OCI-LY7 (cell line): ENCODE results near the gene CD79A. TPM values are rescaled to one million over a fixed set of nuclear protein-coding genes. Genes with fewer than 3 reads are reported as not detected.

Experiments
- BruUV-seq: library from RNA; stranded (reverse); fragments of 400-500 nt; replicated peaks from 2 replicates; lab custom pipeline; 2021; lab: Mats Ljungman, UMichigan
- CTCF ChIA-PET: fragments of 300-600 bp; sonication (Branson Sonifier 250); formaldehyde crosslinking; loops from one replicate; lab custom pipeline; 2022; ENCODE audit warnings: antibody characterized with exemption; ENCODE audit not compliant: unreplicated experiment; lab: Charles Lee
- POLR2A ChIA-PET: fragments of 300-600 bp; sonication (Branson Sonifier 250); formaldehyde crosslinking; loops from one replicate; lab custom pipeline; 2022; ENCODE audit warnings: antibody characterized with exemption; lab: Charles Lee
- DNase-seq: peaks from one replicate; pipeline ENCODE4 v3.0.0-alpha.2; 2015; ENCODE audit warnings: low spot score
- H2AFZ ChIP-seq: fragments of 200-600 bp; sonication (generic), shearing (Covaris generic); 2 replicates; pipeline ENCODE4 v1.6.1; 2014; ENCODE audit warnings: mild to moderate bottlenecking, antibody characterized with exemption, low read length, moderate library complexity
- H3K27ac ChIP-seq: fragments of 200-600 bp; sonication (generic); 2 replicates; pipeline ENCODE4 v1.5.1; 2014; ENCODE audit warnings: mixed run types, low read depth, mild to moderate bottlenecking, moderate library complexity, low read length, inconsistent platforms; ENCODE audit not compliant: poor library complexity, severe bottlenecking
- H3K36me3 ChIP-seq: fragments of 200-600 bp; sonication (generic); 2 replicates; pipeline ENCODE4 v1.6.1; 2014; ENCODE audit warnings: mild to moderate bottlenecking, antibody characterized with exemption, low read length, moderate library complexity, mixed read lengths; ENCODE audit not compliant: insufficient read depth
- H3K4me1 ChIP-seq: fragments of 200-600 bp; sonication (generic); 2 replicates; pipeline ENCODE4 v1.5.1; 2014; ENCODE audit warnings: mild to moderate bottlenecking, low read length; ENCODE audit not compliant: insufficient read depth, poor library complexity, severe bottlenecking
- H3K4me2 ChIP-seq: fragments of 200-600 bp; sonication (generic); 2 replicates; pipeline ENCODE4 v1.6.1; 2014; ENCODE audit warnings: mild to moderate bottlenecking, low read length
- H3K4me3 ChIP-seq: fragments of 200-600 bp; sonication (generic); 2 replicates; pipeline ENCODE4 v1.5.1; 2014; ENCODE audit warnings: mild to moderate bottlenecking, low read depth, low read length; ENCODE audit not compliant: poor library complexity, severe bottlenecking
- H3K79me2 ChIP-seq: fragments of 200-600 bp; sonication (generic); 2 replicates; pipeline ENCODE4 v1.6.1; 2016; ENCODE audit warnings: low read depth, mild to moderate bottlenecking, low read length, moderate library complexity, mixed read lengths; ENCODE audit not compliant: insufficient read depth
- H3K9me2 ChIP-seq: fragments of 200-600 bp; sonication (generic); 2 replicates; pipeline ENCODE4 v1.6.1; 2016; ENCODE audit warnings: mild to moderate bottlenecking, low read length, mixed read lengths; ENCODE audit not compliant: insufficient read depth
- H3K9me3 ChIP-seq: fragments of 200-600 bp; sonication (generic); 2 replicates; pipeline ENCODE4 v1.6.1; 2014; ENCODE audit warnings: mild to moderate bottlenecking, mixed run types, low read length, mixed read lengths
- H4K20me1 ChIP-seq: fragments of 200-600 bp; sonication (generic); 2 replicates; pipeline ENCODE4 v1.6.1; 2014; ENCODE audit warnings: mild to moderate bottlenecking, antibody characterized with exemption, low read length, moderate library complexity, mixed read lengths; ENCODE audit not compliant: insufficient read depth
- EZH2phosphoT487 ChIP-seq: fragments of 200-600 bp; sonication (generic); IDR thresholded peaks from 2 replicates; pipeline ENCODE4 v1.6.1; 2018; ENCODE audit warnings: low read depth, borderline replicate concordance, mild to moderate bottlenecking, mixed run types, antibody characterized with exemption, low read length, moderate library complexity, mixed read lengths
- intact Hi-C: fragments of 100-400 bp; cut with micrococcal nuclease; formaldehyde crosslinking; loops from one replicate; pipeline ENCODE4 v1.10.0; 2022; ENCODE audit not compliant: unreplicated experiment
- total RNA-seq, 2 experiments: library from RNA; depleted of rRNA in 1 of 2; stranded (reverse); fragments of >200 nt in 1 of 2; shearing (Covaris generic) in 1 of 2; gene quantifications; 2 replicates each; pipeline ENCODE4 v1.2.3, GENCODE V29; 2014 to 2022
- TF ChIP-seq, protein P1 (sequence below): fragments of 200-600 bp; sonication (generic); conservative IDR thresholded peaks from 2 replicates; pipeline ENCODE4 v1.5.1; 2014; ENCODE audit warnings: mild to moderate bottlenecking, antibody characterized with exemption, low read length, moderate library complexity, mixed read lengths

Gene CD79A
- total RNA-seq, 2 experiments from 2014 or later = 1,094 to 1,195 TPM

DNA sequence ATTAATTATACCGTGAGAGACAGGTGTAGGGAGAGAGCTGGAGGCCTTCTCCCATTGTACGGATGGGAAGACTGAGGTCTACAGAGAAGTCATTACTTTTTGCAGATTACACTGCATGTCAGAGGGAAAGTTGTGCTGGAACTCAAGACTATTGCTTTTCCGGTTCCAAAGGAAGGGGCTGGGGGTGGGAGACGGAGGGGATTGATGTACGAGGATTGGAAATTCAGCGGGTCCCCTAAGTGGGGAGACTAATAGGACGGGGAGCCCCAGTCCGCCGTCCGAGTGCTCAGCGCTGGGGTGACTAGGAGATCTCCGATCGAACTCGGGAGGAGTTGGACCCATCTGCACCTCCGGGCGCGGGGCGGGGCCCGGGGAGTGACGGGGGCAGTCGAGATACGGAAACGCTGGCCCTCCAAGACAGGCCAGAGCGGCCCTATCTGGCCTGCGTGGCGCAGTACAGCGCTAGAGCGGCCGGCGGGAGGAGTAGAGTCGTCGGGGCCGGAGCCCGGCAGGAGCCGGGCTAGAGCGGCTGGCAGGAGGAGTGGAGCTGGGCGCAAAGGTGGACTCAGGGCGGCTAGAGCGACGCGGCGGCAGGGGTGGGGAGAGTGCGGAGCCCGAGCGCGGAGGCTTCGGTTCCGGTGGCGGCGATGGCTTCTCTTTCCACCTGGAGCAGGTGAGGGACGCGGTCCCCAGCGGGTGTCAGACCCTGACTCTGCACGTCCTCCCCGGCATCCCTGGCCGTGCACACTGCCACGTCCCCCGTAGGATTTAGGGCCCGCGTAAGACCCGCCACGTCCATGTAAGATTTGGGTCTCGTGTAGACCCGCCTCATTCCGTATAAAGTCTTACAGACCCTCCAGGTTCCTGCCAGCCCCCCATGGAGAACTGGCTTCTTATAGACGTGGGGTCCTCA is 7.0 kb downstream of the CD79A start:
- H3K9me3 ChIP-seq = no peaks in the 10 kb centered on the region
- no TSS peak for BruUV-seq
- H3K79me2 ChIP-seq = peaks cover 49% of the 10 kb centered on the region
- no peak overlapping the region for H2AFZ ChIP-seq
- peaks cover 61% of the 10 kb centered on the region for H3K36me3 ChIP-seq
- CTCF ChIA-PET = interaction anchor here (0.6 kb wide), 1 partner anchor 487 kb away, joined by 3 read pairs; no protein-coding TSS in a partner anchor
- peak overlapping the region; percentile 97 for H3K4me3 ChIP-seq
- TF ChIP-seq, protein P1, sequence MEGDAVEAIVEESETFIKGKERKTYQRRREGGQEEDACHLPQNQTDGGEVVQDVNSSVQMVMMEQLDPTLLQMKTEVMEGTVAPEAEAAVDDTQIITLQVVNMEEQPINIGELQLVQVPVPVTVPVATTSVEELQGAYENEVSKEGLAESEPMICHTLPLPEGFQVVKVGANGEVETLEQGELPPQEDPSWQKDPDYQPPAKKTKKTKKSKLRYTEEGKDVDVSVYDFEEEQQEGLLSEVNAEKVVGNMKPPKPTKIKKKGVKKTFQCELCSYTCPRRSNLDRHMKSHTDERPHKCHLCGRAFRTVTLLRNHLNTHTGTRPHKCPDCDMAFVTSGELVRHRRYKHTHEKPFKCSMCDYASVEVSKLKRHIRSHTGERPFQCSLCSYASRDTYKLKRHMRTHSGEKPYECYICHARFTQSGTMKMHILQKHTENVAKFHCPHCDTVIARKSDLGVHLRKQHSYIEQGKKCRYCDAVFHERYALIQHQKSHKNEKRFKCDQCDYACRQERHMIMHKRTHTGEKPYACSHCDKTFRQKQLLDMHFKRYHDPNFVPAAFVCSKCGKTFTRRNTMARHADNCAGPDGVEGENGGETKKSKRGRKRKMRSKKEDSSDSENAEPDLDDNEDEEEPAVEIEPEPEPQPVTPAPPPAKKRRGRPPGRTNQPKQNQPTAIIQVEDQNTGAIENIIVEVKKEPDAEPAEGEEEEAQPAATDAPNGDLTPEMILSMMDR = no peak
- no peak for TF ChIP-seq EZH2phosphoT487
- H3K9me2 ChIP-seq = no peaks in the 10 kb centered on the region
- peaks cover 74% of the 10 kb centered on the region for H3K4me1 ChIP-seq
- intact Hi-C loops = loop anchor here (2.0 kb wide), 1 partner anchor 25 kb away; no protein-coding TSS in a partner anchor
- H4K20me1 ChIP-seq = no peaks in the 10 kb centered on the region
- peak overlapping the region; percentile 100 for H3K27ac ChIP-seq
- POLR2A ChIA-PET = interaction anchor here (0.6 to 1.2 kb wide), 5 partner anchors 9 to 62 kb away, joined by 3 to 6 read pairs (median 3); no protein-coding TSS in a partner anchor
- DNase-seq = peak; percentile 98
- peak overlapping the region; percentile 99 for H3K4me2 ChIP-seq

DNA sequence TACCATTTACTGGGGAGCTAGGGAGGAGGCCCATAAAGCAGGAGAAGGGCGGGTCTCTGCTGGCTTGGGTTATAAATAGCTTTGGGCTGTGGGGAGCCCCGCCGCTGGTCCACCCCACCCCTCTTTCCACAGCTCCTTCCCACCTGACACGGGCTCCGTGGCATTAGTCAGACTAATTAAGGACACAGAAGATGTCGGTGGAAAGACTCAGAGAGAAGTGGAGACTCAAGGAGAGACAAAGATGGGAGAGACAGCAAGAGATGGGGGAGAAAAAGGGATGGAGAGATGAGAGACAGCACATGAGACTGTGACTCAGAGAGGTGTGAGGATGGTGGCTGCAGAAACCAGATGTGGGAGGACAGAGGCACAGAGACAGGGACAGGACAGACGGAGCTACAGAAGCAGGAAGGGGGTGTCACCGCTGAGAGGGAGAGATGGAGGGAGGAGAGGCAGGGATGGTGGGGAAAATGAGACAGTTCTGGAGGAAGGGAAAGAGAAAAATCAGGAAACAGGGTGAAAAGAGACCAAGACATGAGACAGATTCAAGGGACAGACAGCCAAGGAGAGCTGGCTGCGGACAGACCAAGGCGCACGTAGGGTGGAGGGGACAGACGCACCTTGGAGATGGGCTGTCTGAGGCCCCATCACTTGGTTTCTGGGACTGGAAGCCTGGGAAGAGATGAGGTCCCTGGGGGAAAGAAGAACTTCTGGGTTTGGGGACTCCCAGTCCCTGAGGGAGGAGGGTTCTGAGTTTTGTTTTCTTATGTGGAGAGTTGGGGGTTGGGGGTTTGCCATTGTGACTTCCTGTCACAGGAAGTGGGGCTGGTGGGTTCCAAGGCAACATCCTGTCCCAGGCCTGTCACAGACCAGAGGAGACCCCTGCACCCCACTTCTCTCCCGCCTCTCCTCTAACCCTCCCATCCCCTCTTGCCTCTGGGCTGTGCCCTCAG is 10.0 kb downstream of the CD79A start:
- peak overlapping the region; percentile 99 for H3K4me2 ChIP-seq
- no TSS peak for BruUV-seq
- peaks cover 64% of the 10 kb centered on the region for H3K36me3 ChIP-seq
- ChIA-PET POLR2A (interaction anchor here (0.7 to 3.6 kb wide), 6 partner anchors 10 to 60 kb away, joined by 3 to 18 read pairs (median 6); partner anchors contain the start of genes CD79A and RPS19), CTCF (interaction anchor here (0.9 to 1.1 kb wide), 2 partner anchors 14 to 50 kb away, joined by 3 to 4 read pairs; no protein-coding TSS in a partner anchor)
- intact Hi-C loops = loop anchor here (1.0 to 2.0 kb wide), 5 partner anchors 10 to 71 kb away; partner anchors contain the start of gene CD79A
- H3K9me2 ChIP-seq = no peaks in the 10 kb centered on the region
- H3K4me3 ChIP-seq = peak overlapping the region; percentile 97
- H3K27ac ChIP-seq = peak overlapping the region; percentile 88
- no peaks in the 10 kb centered on the region for H4K20me1 ChIP-seq
- H2AFZ ChIP-seq = no peak overlapping the region
- peak; percentile 82 for DNase-seq
- peaks cover 37% of the 10 kb centered on the region for H3K79me2 ChIP-seq
- H3K4me1 ChIP-seq = peaks cover 55% of the 10 kb centered on the region
- no peaks in the 10 kb centered on the region for H3K9me3 ChIP-seq
- TF ChIP-seq EZH2phosphoT487 = no peak
- TF ChIP-seq, protein P1 = no peak
